ENCODE data around the gene CIB1. TPM values are rescaled to one million over a fixed set of nuclear protein-coding genes. Genes with fewer than 3 reads are reported as not detected.
A peak's percentile ranks its signal among the peaks of the same experiment; 100 is the strongest.

The CIB1 gene
- polyA plus RNA-seq, 6 donors from 2014 or later: 204 to 259 (median 235) TPM

DNA sequence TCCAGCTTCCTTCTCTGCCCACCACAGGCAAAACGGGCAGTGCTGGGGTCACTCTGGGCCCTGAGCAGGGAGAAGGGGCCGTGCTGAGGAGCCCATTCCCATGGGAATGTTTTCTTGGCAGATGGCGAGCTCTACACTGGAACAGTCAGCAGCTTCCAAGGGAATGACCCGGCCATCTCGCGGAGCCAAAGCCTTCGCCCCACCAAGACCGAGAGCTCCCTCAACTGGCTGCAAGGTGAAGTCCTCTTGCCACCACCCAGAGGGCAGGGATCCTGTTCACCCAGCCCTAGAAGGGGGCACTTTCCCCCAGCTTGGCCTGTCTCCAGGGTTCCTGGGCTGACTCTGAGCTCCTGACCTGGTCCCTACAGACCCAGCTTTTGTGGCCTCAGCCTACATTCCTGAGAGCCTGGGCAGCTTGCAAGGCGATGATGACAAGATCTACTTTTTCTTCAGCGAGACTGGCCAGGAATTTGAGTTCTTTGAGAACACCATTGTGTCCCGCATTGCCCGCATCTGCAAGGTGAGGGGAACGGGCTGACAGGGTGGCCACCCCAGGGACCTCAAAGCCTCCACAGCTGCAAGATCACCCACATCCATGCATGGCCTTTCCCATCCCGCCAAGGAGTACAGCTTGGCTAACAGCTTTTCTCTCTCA, 12.4 kb downstream of the CIB1 start:
- Mint-ChIP-seq H3K27ac (peak overlapping the region in 2 of 6 donors; percentile 87 to 89), H3K9me3 (no peaks in the 10 kb centered on the region), H3K27me3 (no peaks in the 10 kb centered on the region), H3K36me3 (peaks cover 11 to 24% of the 10 kb centered on the region in 2 donors), H3K4me3 (peak overlapping the region in 2 of 8 donors; percentile 50 to 65), H3K4me1 (peaks cover 44 to 50% (median 49%) of the 10 kb centered on the region in 3 donors)
- no peak for DNase-seq
- peak in 1 of 2 donors; percentile 20 for ATAC-seq (ENCODE audit: low read depth in 2 of 2)

DNA sequence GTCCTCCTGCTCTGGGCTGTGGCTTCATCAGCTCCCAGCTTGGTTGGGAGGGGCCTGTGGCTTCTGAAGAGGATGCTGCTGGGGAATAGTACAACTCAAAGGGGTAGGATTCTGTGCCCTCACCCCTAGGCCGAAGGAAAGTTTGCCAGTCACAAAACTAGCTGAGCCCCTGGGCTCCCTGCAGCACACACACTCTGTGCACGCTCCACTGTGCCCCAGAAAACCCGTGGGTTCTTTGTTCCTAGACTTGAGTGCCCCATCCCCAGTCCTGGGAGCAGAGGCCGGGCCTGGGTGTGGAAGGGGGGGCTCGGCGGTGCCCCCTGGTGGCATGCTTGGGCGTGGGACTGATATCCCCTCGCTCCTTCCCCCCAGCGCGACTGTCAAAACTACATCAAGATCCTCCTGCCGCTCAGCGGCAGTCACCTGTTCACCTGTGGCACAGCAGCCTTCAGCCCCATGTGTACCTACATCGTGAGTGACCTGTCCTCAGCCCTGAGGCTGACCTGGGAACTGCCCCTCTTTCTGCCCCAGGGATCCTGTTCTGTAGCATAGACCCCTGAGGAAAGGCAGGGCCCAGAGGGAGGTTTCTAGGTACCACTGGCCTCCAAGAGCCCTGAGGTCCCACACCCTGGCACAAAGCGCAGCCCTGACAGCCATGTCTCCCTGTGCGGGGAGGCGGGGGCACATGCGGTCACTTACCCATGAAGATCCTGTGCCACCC, 14.2 kb downstream of the CIB1 start:
- Mint-ChIP-seq H3K27ac (peak overlapping the region; percentile 43 to 96 (median 90)), H3K36me3 (peaks cover 11 to 24% of the 10 kb centered on the region in 2 donors), H3K4me3 (peak overlapping the region in 6 of 8 donors; percentile 34 to 79 (median 46)), H3K4me1 (peaks cover 48 to 67% (median 59%) of the 10 kb centered on the region in 3 donors), H3K9me3 (no peaks in the 10 kb centered on the region), H3K27me3 (no peaks in the 10 kb centered on the region)
- ATAC-seq (ENCODE audit: low read depth in 2 of 2) (peak; percentile 48 to 72), DNase-seq (peak; percentile 69)

DNA sequence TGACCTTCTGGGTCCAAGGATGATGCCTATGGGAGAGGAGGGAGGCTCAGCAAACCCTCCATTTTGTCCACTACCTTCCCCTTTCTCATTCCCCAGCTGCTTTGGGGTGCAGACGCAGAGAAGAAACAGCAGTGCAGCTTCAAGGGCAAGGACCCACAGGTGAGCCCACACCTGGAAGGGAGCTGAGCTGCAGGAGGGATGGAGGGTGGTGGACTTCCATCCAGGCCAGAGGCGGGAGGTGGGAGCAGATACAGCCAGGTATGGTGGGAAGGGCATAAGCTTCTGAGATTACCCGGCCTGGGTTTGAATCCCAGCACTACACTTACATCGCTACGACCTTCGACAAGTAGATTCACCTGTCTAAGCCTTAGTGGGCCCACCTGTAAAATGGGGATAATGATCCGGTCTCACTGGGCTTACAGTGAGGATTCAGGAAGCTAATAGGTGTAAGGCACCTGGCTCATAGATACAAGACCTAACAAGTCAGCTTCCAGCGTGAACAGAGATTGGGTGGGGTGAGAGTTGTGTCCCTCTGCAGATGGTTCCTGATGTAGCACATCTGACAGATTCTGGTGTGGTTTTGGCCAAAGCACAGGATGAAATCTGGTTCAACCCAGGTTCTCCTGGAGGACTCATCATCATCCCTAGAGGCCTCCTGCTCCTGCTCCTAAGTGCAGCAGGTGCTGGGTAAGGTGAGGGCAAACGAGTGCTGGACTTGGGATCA, 15.9 kb downstream of the CIB1 start:
- peaks cover 52 to 84% (median 76%) of the 10 kb centered on the region in 3 donors for H3K4me1 Mint-ChIP-seq
- peak overlapping the region in 5 of 6 donors; percentile 27 to 99 (median 85) for H3K27ac Mint-ChIP-seq

DNA sequence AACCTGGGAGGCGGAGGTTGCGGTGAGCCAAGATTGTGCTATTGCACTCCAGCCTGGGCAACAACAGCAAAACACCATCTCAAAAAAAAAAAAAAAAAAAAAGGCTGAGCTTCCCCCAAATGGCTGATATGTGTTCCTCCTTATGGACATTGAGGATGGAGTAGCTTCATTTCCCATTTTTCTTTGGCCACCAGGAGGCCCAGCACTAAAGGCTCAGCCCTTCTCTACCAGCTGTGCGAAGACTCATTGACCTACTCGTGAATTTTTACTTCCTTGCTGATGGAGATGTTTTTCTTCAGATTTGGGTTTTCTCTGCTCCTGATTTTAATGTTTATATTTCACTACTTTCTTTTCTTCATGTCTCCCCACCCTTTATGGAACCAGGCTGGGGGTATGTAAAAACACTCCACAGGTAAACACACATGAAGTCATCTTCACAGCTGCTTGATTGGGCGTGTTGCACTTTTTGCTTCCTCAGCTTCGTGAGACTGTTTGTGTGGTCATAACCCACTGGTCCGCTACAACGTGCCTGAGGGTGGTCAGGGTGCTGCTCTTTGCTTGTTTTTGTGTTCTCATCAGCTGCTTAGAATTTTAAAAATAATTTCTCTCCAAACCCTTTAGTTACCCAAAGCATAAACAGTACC, 19.1 kb downstream of the CIB1 start:
- H3K36me3 Mint-ChIP-seq: peaks cover 18 to 34% of the 10 kb centered on the region in 2 donors
- H3K27me3 Mint-ChIP-seq: no peaks in the 10 kb centered on the region
- H3K9me3 Mint-ChIP-seq: no peaks in the 10 kb centered on the region
- ATAC-seq (ENCODE audit: low read depth in 2 of 2): peak; percentile 49 to 63
- peak overlapping the region; percentile 87 to 99 (median 98) for H3K27ac Mint-ChIP-seq
- peak; percentile 66 for DNase-seq
- peak overlapping the region; percentile 66 to 91 (median 86) for H3K4me3 Mint-ChIP-seq
- peaks cover 69 to 99% (median 93%) of the 10 kb centered on the region in 3 donors for H3K4me1 Mint-ChIP-seq

More for the DNA sequence above, 15.9 kb downstream of the CIB1 start:
- no peaks in the 10 kb centered on the region for H3K9me3 Mint-ChIP-seq
- no peaks in the 10 kb centered on the region for H3K27me3 Mint-ChIP-seq
- peaks cover 16 to 24% of the 10 kb centered on the region in 2 donors for H3K36me3 Mint-ChIP-seq
- DNase-seq (no peak), ATAC-seq (ENCODE audit: low read depth in 2 of 2) (no peak)
- H3K4me3 Mint-ChIP-seq: peak overlapping the region in 6 of 8 donors; percentile 32 to 73 (median 46)

DNA sequence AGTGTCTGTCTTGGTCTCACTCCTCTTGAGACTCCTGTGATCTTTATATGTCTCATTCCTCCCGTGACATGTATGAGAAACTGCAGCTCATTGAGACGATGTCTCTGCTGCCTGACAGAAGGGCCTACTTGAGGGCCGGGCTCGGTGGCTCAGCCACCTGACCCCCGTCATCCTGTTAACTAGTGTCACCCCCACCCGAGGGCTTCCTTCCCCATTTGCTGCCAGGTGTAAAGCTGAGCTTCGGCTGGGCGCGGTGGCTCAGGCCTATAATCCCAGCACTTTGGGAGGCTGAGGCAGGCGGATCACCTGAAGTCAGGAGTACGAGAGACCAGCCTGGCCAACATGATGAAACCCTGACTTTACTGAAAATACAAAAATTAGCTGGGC, 19.9 kb downstream of the CIB1 start:
- no peaks in the 10 kb centered on the region for H3K9me3 Mint-ChIP-seq
- H3K4me1 Mint-ChIP-seq: peaks cover 68 to 99% (median 93%) of the 10 kb centered on the region in 3 donors
- no peaks in the 10 kb centered on the region for H3K27me3 Mint-ChIP-seq
- H3K4me3 Mint-ChIP-seq: peak overlapping the region; percentile 32 to 91 (median 86)
- peak overlapping the region; percentile 87 to 99 (median 98) for H3K27ac Mint-ChIP-seq
- peak; percentile 87 to 91 for ATAC-seq (ENCODE audit: low read depth in 2 of 2)
- peak; percentile 84 for DNase-seq
- H3K36me3 Mint-ChIP-seq: peaks cover 18 to 36% of the 10 kb centered on the region in 2 donors

DNA sequence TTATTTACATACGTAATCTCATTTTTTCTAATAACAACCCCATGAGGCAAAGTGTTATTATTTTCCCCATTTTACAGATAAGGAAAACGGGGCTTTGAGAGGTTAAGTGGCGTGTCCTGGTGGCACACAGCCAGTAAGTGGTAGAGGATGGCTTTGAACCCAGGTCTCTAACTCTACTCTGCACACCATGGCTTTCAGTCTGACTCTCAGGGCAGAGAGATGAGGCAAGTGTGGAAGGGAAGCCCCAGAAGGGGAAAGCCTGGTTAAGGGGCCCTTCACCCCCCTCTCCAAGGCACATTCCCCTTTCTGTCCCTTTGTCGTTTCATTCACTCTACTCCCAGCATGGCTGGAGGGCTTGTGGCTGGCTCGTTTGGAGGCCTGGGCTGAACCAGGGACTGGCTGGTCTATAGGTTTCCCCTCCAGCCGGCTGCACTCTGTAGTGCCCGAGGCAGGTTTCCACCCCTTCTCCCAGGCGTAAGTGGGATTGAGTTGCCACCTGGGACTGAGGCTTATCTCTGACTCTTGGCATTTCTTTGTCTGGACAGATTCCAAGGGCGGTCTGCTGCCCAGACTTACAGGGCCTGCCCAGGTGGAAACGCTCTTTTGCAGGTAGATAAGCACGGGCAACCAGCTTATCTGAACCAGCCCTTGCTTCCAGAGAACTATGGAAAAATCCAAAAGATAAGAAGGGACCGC, 20.5 kb downstream of the CIB1 start:
- Mint-ChIP-seq H3K4me1 (peaks cover 64 to 99% (median 93%) of the 10 kb centered on the region in 3 donors), H3K4me3 (peak overlapping the region; percentile 32 to 91 (median 86)), H3K27ac (peak overlapping the region; percentile 87 to 99 (median 98)), H3K36me3 (peaks cover 18 to 33% of the 10 kb centered on the region in 2 donors), H3K9me3 (no peaks in the 10 kb centered on the region), H3K27me3 (no peaks in the 10 kb centered on the region)
- no peak for ATAC-seq (ENCODE audit: low read depth in 2 of 2)
- DNase-seq: no peak

DNA sequence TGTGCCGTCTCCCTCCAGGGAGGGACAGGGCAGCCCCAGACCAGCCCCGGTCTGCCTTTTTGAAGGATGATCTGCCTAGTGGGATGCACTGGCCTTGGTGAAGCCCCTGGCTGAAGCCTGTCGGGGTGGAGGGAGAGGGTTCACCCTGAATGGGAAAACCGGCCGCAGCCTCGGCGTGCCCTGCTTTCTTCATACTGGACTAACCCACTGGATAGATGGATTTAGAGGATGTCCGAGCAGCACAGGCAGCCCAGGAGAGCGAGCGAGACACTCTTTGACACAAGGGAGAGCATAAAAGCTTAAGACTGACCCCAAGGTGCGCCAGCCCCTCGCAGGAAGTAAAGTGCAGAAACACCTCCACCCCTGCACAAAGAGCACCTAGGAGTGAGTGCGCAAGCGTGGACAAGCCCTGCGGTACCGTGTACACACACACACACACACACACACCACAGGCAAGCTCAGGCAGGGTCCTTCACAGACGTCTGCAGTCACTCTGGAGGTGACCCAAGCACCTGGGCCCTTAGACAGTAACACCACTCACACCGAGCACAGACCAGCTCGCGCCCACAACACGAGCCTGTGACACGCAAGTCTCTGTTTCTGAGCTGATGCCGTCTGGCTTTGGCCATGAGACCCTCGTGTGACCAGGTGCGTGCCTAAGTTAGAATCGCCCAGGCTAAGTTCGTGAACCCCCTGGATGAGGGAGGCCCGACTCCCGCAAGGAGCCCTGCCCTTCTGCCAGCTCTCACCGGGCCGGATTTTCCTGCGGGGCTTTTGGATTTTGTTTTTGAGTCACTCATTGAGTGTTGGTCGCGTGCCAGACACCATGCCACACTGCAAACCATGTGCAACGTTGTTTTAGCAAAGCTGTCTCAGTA, 21.3 kb downstream of the CIB1 start:
- Mint-ChIP-seq H3K4me1 (peaks cover 60 to 98% (median 88%) of the 10 kb centered on the region in 3 donors), H3K36me3 (peaks cover 17 to 30% of the 10 kb centered on the region in 2 donors), H3K27me3 (no peaks in the 10 kb centered on the region)

DNA sequence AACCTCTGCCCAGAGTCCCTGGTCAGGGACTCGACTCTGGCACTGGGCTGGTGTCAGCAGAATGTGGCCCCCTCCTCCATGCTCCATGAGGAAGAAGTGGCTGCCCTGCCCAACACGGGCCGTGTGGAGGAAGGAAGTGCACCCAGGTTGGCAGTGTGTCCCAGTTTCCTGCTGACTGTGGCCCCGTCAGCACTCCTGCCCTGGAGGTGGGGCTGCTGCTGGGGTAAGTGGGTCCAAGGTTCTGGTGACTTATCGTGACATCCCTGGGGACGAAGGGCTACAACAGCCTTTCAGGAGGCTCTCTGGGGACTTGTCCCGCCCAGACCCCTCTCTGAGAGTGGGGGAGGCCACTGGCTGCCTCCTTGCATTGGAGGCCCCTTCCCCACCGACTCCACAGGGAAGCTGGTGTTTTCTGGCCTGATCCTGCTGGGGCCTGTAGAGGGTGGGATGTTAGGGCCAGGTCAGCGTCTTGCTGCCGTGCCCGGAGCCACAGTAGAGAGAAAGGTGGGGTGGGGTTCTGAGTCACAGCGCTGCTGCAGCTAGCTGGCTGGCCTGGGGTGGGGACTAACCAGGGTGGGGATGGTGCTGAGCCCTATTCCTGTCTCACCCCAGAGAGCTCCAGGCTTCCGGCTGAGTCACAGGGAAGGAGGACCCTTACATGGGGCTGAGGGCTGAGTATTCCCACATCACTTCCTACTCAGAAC, 22.1 kb downstream of the CIB1 start:
- Mint-ChIP-seq H3K9me3 (no peaks in the 10 kb centered on the region), H3K27me3 (no peaks in the 10 kb centered on the region), H3K4me3 (peak overlapping the region in 7 of 8 donors; percentile 7 to 90 (median 80)), H3K27ac (peak overlapping the region; percentile 27 to 99 (median 90)), H3K36me3 (peaks cover 11 to 25% of the 10 kb centered on the region in 2 donors), H3K4me1 (peaks cover 59 to 98% (median 87%) of the 10 kb centered on the region in 3 donors)
- DNase-seq: no peak
- ATAC-seq (ENCODE audit: low read depth in 2 of 2): no peak

More for the DNA sequence above, 21.3 kb downstream of the CIB1 start:
- peak overlapping the region in 7 of 8 donors; percentile 46 to 83 (median 70) for H3K4me3 Mint-ChIP-seq
- ATAC-seq (ENCODE audit: low read depth in 2 of 2): no peak
- peak overlapping the region; percentile 62 to 99 (median 94) for H3K27ac Mint-ChIP-seq
- no peak for DNase-seq
- no peaks in the 10 kb centered on the region for H3K9me3 Mint-ChIP-seq

DNA sequence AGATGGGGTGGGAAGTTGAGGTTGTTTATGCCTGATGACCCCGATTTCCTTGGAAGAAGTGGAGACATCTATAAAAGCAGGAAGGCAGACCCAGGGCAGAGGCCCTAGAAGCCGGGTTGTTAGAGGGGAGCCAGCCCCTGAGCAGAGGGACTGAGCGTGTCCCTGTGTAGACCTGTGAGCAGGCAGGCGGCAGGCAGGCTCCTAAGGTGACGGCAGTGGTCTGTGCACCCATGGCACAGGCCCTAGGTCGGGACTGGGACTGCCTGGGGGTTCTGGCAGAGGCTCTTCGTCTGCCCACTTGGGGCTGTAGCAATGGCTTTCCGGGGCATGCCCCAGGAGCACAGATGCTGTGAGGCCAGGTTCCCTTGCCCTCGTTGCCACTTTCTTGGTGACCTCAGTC, 22.7 kb downstream of the CIB1 start:
- no peak for ATAC-seq (ENCODE audit: low read depth in 2 of 2)
- Mint-ChIP-seq H3K36me3 (peaks cover 11 to 19% of the 10 kb centered on the region in 2 donors), H3K4me1 (peaks cover 60 to 98% (median 87%) of the 10 kb centered on the region in 3 donors), H3K27ac (peak overlapping the region; percentile 74 to 99 (median 94)), H3K4me3 (peak overlapping the region; percentile 7 to 90 (median 78)), H3K9me3 (no peaks in the 10 kb centered on the region), H3K27me3 (no peaks in the 10 kb centered on the region)
- no peak for DNase-seq

DNA sequence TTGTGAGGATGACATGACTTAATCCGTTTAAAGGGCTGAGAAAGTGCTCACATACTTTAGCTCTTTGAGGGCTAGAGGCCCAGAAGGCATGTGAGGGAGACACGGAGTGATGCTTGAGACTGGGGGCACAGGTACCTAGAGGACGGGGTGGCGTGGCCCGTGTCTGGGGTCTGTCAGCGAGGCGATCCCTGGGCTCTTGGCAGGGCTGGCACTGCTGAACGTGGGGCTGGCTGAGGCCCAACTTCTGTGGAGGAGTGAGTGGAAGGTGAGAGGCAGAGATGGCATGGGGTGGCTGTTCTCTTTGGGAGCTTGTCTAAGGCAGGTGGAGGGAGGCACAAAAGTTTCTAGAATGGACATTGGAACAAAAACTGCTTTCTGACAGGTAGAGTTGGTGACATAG, 23.1 kb downstream of the CIB1 start:
- peaks cover 11 to 17% of the 10 kb centered on the region in 2 donors for H3K36me3 Mint-ChIP-seq
- no peaks in the 10 kb centered on the region for H3K27me3 Mint-ChIP-seq
- H3K9me3 Mint-ChIP-seq: no peaks in the 10 kb centered on the region
- peak overlapping the region; percentile 37 to 90 (median 78) for H3K4me3 Mint-ChIP-seq
- peaks cover 64 to 99% (median 89%) of the 10 kb centered on the region in 3 donors for H3K4me1 Mint-ChIP-seq
- ATAC-seq (ENCODE audit: low read depth in 2 of 2): no peak
- peak overlapping the region; percentile 52 to 99 (median 92) for H3K27ac Mint-ChIP-seq
- no peak for DNase-seq

DNA sequence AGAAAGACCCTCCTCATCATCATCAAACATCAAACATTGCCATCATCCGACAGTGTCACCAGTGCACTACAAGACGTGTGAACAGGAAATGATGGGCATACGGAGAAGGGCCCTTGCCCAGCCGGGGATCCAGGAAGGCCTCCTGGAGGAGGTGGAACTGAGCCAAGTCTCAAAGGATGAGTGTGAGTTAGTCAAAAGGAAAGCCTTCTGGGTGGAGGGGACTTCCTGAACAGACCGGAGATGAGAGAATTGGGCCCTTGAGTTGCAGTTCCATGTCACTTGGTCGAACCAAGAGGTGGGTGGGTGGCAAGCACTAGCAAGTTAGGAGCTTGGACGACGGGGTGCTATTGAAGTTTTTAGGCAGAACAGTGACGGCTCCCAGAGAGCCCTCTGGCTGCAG, 24.1 kb downstream of the CIB1 start:
- ATAC-seq (ENCODE audit: low read depth in 2 of 2) (no peak), DNase-seq (no peak)
- Mint-ChIP-seq H3K36me3 (peaks cover 11 to 17% of the 10 kb centered on the region in 2 donors), H3K9me3 (no peaks in the 10 kb centered on the region), H3K27me3 (no peaks in the 10 kb centered on the region), H3K4me3 (peak overlapping the region; percentile 61 to 90 (median 76)), H3K27ac (peak overlapping the region; percentile 49 to 99 (median 85)), H3K4me1 (peaks cover 66 to 99% (median 90%) of the 10 kb centered on the region in 3 donors)

All from naive B cell (primary cell).